ENCODE data around the gene SNX5. TPM values are rescaled to one million over a fixed set of nuclear protein-coding genes. Genes with fewer than 3 reads are reported as not detected.

The SNX5 gene
- total and polyA plus RNA-seq, 9 of the 15 experiments (the other 6 are each of a cell fraction or from before 2014, with no cell fraction given) = 53.5 to 276 (median 160) TPM

DNA sequence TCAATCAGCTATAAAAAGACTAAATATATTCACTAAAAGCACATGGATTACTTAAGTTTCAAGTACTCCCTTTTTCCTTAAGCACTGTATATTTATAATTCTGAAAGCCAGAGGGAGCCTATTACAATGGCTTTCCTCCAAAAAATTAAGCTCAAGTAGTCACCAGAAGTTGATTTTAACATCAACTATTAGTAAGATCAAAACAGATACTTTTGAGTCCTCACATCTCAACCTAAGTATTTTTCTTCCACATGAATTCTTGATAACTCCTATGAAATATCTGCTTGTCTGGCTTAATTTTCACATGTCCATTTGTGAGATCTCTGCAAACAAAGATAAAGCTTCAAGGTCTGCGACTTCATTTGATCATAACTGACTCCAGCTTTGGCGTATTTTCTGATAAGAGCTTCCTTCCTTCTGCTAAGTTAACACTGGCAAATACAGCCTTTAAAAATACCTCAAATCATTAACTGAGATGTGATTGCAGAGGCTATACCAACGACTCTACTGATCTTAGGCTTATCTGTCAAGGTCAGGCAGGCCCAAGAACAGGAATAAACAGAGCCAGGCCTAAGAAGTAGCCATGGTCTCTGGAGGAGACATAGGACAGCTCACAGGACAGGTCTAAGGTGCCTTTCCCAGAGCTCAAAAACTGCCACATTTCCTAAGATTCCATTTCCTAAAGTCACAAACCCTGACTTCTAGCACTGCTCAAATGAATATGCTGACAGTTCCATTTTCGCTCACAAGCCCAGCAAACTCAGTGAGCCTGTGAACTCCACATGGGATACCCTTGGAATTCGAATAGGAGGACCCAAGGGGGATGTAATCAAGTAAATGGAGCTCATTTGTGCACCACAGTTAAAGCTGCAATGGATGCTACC, 10.0 kb downstream of the SNX5 start (continued):
- TF ChIP-seq, protein P1, sequence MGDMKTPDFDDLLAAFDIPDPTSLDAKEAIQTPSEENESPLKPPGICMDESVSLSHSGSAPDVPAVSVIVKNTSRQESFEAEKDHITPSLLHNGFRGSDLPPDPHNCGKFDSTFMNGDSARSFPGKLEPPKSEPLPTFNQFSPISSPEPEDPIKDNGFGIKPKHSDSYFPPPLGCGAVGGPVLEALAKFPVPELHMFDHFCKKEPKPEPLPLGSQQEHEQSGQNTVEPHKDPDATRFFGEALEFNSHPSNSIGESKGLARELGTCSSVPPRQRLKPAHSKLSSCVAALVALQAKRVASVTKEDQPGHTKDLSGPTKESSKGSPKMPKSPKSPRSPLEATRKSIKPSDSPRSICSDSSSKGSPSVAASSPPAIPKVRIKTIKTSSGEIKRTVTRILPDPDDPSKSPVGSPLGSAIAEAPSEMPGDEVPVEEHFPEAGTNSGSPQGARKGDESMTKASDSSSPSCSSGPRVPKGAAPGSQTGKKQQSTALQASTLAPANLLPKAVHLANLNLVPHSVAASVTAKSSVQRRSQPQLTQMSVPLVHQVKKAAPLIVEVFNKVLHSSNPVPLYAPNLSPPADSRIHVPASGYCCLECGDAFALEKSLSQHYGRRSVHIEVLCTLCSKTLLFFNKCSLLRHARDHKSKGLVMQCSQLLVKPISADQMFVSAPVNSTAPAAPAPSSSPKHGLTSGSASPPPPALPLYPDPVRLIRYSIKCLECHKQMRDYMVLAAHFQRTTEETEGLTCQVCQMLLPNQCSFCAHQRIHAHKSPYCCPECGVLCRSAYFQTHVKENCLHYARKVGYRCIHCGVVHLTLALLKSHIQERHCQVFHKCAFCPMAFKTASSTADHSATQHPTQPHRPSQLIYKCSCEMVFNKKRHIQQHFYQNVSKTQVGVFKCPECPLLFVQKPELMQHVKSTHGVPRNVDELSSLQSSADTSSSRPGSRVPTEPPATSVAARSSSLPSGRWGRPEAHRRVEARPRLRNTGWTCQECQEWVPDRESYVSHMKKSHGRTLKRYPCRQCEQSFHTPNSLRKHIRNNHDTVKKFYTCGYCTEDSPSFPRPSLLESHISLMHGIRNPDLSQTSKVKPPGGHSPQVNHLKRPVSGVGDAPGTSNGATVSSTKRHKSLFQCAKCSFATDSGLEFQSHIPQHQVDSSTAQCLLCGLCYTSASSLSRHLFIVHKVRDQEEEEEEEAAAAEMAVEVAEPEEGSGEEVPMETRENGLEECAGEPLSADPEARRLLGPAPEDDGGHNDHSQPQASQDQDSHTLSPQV (IDR thresholded peaks at IDR 0.05) = no peak
- TF ChIP-seq, protein P2, sequence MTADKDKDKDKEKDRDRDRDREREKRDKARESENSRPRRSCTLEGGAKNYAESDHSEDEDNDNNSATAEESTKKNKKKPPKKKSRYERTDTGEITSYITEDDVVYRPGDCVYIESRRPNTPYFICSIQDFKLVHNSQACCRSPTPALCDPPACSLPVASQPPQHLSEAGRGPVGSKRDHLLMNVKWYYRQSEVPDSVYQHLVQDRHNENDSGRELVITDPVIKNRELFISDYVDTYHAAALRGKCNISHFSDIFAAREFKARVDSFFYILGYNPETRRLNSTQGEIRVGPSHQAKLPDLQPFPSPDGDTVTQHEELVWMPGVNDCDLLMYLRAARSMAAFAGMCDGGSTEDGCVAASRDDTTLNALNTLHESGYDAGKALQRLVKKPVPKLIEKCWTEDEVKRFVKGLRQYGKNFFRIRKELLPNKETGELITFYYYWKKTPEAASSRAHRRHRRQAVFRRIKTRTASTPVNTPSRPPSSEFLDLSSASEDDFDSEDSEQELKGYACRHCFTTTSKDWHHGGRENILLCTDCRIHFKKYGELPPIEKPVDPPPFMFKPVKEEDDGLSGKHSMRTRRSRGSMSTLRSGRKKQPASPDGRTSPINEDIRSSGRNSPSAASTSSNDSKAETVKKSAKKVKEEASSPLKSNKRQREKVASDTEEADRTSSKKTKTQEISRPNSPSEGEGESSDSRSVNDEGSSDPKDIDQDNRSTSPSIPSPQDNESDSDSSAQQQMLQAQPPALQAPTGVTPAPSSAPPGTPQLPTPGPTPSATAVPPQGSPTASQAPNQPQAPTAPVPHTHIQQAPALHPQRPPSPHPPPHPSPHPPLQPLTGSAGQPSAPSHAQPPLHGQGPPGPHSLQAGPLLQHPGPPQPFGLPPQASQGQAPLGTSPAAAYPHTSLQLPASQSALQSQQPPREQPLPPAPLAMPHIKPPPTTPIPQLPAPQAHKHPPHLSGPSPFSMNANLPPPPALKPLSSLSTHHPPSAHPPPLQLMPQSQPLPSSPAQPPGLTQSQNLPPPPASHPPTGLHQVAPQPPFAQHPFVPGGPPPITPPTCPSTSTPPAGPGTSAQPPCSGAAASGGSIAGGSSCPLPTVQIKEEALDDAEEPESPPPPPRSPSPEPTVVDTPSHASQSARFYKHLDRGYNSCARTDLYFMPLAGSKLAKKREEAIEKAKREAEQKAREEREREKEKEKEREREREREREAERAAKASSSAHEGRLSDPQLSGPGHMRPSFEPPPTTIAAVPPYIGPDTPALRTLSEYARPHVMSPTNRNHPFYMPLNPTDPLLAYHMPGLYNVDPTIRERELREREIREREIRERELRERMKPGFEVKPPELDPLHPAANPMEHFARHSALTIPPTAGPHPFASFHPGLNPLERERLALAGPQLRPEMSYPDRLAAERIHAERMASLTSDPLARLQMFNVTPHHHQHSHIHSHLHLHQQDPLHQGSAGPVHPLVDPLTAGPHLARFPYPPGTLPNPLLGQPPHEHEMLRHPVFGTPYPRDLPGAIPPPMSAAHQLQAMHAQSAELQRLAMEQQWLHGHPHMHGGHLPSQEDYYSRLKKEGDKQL (CRISPR knock-in tag; IDR thresholded peaks at IDR 0.05; ENCODE audit: borderline replicate concordance) = no peak
- TF ChIP-seq, protein P3, sequence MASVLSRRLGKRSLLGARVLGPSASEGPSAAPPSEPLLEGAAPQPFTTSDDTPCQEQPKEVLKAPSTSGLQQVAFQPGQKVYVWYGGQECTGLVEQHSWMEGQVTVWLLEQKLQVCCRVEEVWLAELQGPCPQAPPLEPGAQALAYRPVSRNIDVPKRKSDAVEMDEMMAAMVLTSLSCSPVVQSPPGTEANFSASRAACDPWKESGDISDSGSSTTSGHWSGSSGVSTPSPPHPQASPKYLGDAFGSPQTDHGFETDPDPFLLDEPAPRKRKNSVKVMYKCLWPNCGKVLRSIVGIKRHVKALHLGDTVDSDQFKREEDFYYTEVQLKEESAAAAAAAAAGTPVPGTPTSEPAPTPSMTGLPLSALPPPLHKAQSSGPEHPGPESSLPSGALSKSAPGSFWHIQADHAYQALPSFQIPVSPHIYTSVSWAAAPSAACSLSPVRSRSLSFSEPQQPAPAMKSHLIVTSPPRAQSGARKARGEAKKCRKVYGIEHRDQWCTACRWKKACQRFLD (CRISPR knock-in tag; IDR thresholded peaks at IDR 0.05) = peak; percentile 81
- TF ChIP-seq RFX1 (IDR thresholded peaks at IDR 0.05) (no peak), CXXC5 (CRISPR knock-in tag; IDR thresholded peaks at IDR 0.05) (peak; percentile 61), SRSF9 (IDR thresholded peaks at IDR 0.05; ENCODE audit: borderline replicate concordance, low read depth, low read length) (no peak), SMARCB1 (IDR thresholded peaks at IDR 0.05; ENCODE audit: insufficient read length, low read depth) (no peak), JUN (IDR thresholded peaks at IDR 0.05; ENCODE audit: borderline replicate concordance, low read depth, low read length) (no peak), JUN (CRISPR knock-in tag; IDR thresholded peaks at IDR 0.05; ENCODE audit: borderline replicate concordance) (no peak), THRAP3 (IDR thresholded peaks at IDR 0.05; ENCODE audit: borderline replicate concordance) (no peak)
- TF ChIP-seq, protein P4, sequence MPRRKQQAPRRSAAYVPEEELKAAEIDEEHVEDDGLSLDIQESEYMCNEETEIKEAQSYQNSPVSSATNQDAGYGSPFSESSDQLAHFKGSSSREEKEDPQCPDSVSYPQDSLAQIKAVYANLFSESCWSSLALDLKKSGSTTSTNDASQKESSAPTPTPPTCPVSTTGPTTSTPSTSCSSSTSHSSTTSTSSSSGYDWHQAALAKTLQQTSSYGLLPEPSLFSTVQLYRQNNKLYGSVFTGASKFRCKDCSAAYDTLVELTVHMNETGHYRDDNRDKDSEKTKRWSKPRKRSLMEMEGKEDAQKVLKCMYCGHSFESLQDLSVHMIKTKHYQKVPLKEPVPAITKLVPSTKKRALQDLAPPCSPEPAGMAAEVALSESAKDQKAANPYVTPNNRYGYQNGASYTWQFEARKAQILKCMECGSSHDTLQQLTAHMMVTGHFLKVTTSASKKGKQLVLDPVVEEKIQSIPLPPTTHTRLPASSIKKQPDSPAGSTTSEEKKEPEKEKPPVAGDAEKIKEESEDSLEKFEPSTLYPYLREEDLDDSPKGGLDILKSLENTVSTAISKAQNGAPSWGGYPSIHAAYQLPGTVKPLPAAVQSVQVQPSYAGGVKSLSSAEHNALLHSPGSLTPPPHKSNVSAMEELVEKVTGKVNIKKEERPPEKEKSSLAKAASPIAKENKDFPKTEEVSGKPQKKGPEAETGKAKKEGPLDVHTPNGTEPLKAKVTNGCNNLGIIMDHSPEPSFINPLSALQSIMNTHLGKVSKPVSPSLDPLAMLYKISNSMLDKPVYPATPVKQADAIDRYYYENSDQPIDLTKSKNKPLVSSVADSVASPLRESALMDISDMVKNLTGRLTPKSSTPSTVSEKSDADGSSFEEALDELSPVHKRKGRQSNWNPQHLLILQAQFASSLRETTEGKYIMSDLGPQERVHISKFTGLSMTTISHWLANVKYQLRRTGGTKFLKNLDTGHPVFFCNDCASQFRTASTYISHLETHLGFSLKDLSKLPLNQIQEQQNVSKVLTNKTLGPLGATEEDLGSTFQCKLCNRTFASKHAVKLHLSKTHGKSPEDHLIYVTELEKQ (CRISPR knock-in tag; IDR thresholded peaks at IDR 0.05) = no peak

Data from K562 (cell line).